ENCODE results near the gene CNTFR. TPM values are rescaled to one million over a fixed set of nuclear protein-coding genes. Genes with fewer than 3 reads are reported as not detected.

CNTFR gene
- total RNA-seq, 1 donor from 2014 or later = 7.4 TPM

GRCh38 chr9:34591248-34591916, 1.9 kb upstream of the CNTFR start:
- Mint-ChIP-seq H3K27ac (ENCODE audit: unreplicated experiment) (no peak overlapping the region), H3K4me1 (ENCODE audit: low read depth, unreplicated experiment) (no peaks in the 10 kb centered on the region), H3K9me3 (ENCODE audit: unreplicated experiment) (peaks cover 3% of the 10 kb centered on the region), H3K4me3 (ENCODE audit: unreplicated experiment) (no peak overlapping the region), H3K27me3 (ENCODE audit: low read depth, unreplicated experiment) (peaks cover 66% of the 10 kb centered on the region), H3K36me3 (ENCODE audit: low read depth, unreplicated experiment) (no peaks in the 10 kb centered on the region)
- peaks cover 16% of the 10 kb centered on the region for H4K20me1 ChIP-seq (ENCODE audit: insufficient read depth, low read length)
- TF ChIP-seq CTCF (IDR thresholded peaks at IDR 0.05; ENCODE audit: insufficient read depth, low read depth, low read length) (peak; percentile 53), EZH2 (IDR thresholded peaks at IDR 0.05; ENCODE audit: insufficient read depth, low read length) (peak; percentile 92)
- no peaks in the 10 kb centered on the region for H3K79me2 ChIP-seq (ENCODE audit: insufficient read depth, low read length)
- no peak for FAIRE-seq
- peak overlapping the region; percentile 36 for H3K4me2 ChIP-seq (ENCODE audit: low read length)
- H3K9ac ChIP-seq (ENCODE audit: low read length) = no peak overlapping the region
- H3K9me3 ChIP-seq (ENCODE audit: insufficient read depth, low read depth, low read length) = no peaks in the 10 kb centered on the region
- H3K4me1 ChIP-seq (ENCODE audit: insufficient read depth, low read length) = no peaks in the 10 kb centered on the region
- peaks cover 68% of the 10 kb centered on the region for H3K27me3 ChIP-seq (ENCODE audit: insufficient read depth, low read length)
- H2AFZ ChIP-seq (ENCODE audit: low read depth, low read length) = peak overlapping the region; percentile 37
- H3K36me3 ChIP-seq (ENCODE audit: insufficient read depth, low read length) = no peaks in the 10 kb centered on the region
- peak; percentile 24 for DNase-seq (ENCODE audit: low read depth)
- H3K4me3 ChIP-seq (ENCODE audit: insufficient read depth, low read depth, low read length) = no peak overlapping the region
- H3K27ac ChIP-seq (ENCODE audit: low read depth, low read length) = no peak overlapping the region

- DNase-seq (ENCODE audit: low read depth) = no peak
- peak overlapping the region; percentile 10 for H3K4me3 ChIP-seq (ENCODE audit: insufficient read depth, low read depth, low read length)
- no peak overlapping the region for H3K9ac ChIP-seq (ENCODE audit: low read length)
- no peak for TF ChIP-seq CTCF (IDR thresholded peaks at IDR 0.05; ENCODE audit: insufficient read depth, low read depth, low read length)
- no peak for TF ChIP-seq EZH2 (IDR thresholded peaks at IDR 0.05; ENCODE audit: insufficient read depth, low read length)
- FAIRE-seq = no peak
- Mint-ChIP-seq H3K27ac (ENCODE audit: unreplicated experiment) (no peak overlapping the region), H3K27me3 (ENCODE audit: low read depth, unreplicated experiment) (peaks cover 69% of the 10 kb centered on the region), H3K36me3 (ENCODE audit: low read depth, unreplicated experiment) (no peaks in the 10 kb centered on the region), H3K4me1 (ENCODE audit: low read depth, unreplicated experiment) (no peaks in the 10 kb centered on the region), H3K9me3 (ENCODE audit: unreplicated experiment) (peaks cover 5% of the 10 kb centered on the region), H3K4me3 (ENCODE audit: unreplicated experiment) (peak overlapping the region; percentile 70)
- peaks cover 72% of the 10 kb centered on the region for H3K27me3 ChIP-seq (ENCODE audit: insufficient read depth, low read length)
- H3K9me3 ChIP-seq (ENCODE audit: insufficient read depth, low read depth, low read length) = no peaks in the 10 kb centered on the region
- peaks cover 16% of the 10 kb centered on the region for H4K20me1 ChIP-seq (ENCODE audit: insufficient read depth, low read length)
- no peaks in the 10 kb centered on the region for H3K36me3 ChIP-seq (ENCODE audit: insufficient read depth, low read length)
- H3K4me1 ChIP-seq (ENCODE audit: insufficient read depth, low read length) = no peaks in the 10 kb centered on the region
- H3K79me2 ChIP-seq (ENCODE audit: insufficient read depth, low read length) = no peaks in the 10 kb centered on the region
- H2AFZ ChIP-seq (ENCODE audit: low read depth, low read length) = no peak overlapping the region
- peak overlapping the region; percentile 78 for H3K4me2 ChIP-seq (ENCODE audit: low read length)
- H3K27ac ChIP-seq (ENCODE audit: low read depth, low read length) = no peak overlapping the region
Observed at GRCh38 chr9:34590381-34591247, 1.1 kb upstream of the CNTFR start.

Measured in astrocyte (in vitro differentiated cells and primary cell).